ENCODE results near the gene SMTN. TPM values are rescaled to one million over a fixed set of nuclear protein-coding genes. Genes with fewer than 3 reads are reported as not detected.

SMTN gene
- total and polyA plus RNA-seq, 10 of the 15 experiments (the other 5 are each of a cell fraction or from before 2014, with no cell fraction given), result 0.92 to 21.9 (median 4.8) TPM

DNA sequence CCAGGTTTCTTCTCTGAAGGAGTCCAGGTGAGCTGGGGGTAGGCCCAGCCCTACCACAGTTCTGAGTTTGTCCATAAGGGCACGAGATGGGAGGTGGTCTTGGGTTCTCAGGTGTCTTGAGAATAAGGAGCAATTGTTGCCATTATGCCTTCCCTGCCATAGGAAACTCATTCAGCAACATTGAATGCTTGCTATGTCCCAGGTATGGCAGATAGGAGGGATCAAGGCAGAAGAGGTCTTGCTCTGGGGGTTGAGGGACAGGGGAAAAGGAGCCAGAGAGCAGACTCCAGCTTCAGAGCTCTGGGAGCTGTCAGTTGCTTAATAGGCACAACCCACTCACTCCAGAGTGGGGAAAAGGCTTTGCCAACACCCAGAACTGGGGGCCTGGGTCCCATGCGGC, 22.0 kb downstream of the SMTN start:
- no peaks in the 10 kb centered on the region; the same call in 1 of the 2 replicates for H3K4me1 ChIP-seq (ENCODE audit: control insufficient read depth, insufficient read depth, low read length)
- WGBS (ENCODE audit: insufficient coverage, insufficient replicate concordance, low lambda C conversion rate, missing lambda C conversion rate), result 53% methylated on average over 2 of the region's 2 CpGs
- no peak overlapping the region for H2AFZ ChIP-seq (ENCODE audit: control insufficient read depth, low read depth, low read length)
- no peaks in the 10 kb centered on the region for H4K20me1 ChIP-seq (ENCODE audit: control insufficient read depth, insufficient read depth)
- CTCF ChIA-PET, result no interaction called here
- no peak for FAIRE-seq
- SMC1A ChIA-PET (ENCODE audit: uncharacterized antibody, unreplicated experiment), result no interaction called here
- intact Hi-C loops (cut with micrococcal nuclease; ENCODE audit: unreplicated experiment), result no loop called here
- ATAC-seq, result no peak
- no peak overlapping the region for H3K4me3 ChIP-seq
- H3K79me2 ChIP-seq (ENCODE audit: control insufficient read depth, insufficient read depth, low read length), result no peaks in the 10 kb centered on the region
- no peak for TF ChIP-seq FOXK2 (IDR thresholded peaks at IDR 0.05)
- TF ChIP-seq, protein P1, sequence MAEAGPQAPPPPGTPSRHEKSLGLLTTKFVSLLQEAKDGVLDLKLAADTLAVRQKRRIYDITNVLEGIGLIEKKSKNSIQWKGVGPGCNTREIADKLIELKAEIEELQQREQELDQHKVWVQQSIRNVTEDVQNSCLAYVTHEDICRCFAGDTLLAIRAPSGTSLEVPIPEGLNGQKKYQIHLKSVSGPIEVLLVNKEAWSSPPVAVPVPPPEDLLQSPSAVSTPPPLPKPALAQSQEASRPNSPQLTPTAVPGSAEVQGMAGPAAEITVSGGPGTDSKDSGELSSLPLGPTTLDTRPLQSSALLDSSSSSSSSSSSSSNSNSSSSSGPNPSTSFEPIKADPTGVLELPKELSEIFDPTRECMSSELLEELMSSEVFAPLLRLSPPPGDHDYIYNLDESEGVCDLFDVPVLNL (IDR thresholded peaks at IDR 0.05; ENCODE audit: low read depth, low read length), result no peak
- TF ChIP-seq USF1 (IDR thresholded peaks at IDR 0.05; ENCODE audit: borderline replicate concordance, extremely low read length, insufficient read depth, low read depth, low read length), result no peak
- no peak for TF ChIP-seq HDAC2 (IDR thresholded peaks at IDR 0.05)
- no peak for TF ChIP-seq MYC (IDR thresholded peaks at IDR 0.05; ENCODE audit: insufficient read depth, insufficient read length, insufficient replicate concordance, low read length, severe bottlenecking)
- no peak for TF ChIP-seq POU2F2 (IDR thresholded peaks at IDR 0.05; ENCODE audit: borderline replicate concordance, low read depth, low read length)
- no peak for TF ChIP-seq MEF2B (IDR thresholded peaks at IDR 0.05; ENCODE audit: partially characterized antibody, poor library complexity, severe bottlenecking)
- TF ChIP-seq ZNF274 (IDR thresholded peaks at IDR 0.05; ENCODE audit: insufficient read depth, insufficient read length), result no peak
- TF ChIP-seq, protein P2, sequence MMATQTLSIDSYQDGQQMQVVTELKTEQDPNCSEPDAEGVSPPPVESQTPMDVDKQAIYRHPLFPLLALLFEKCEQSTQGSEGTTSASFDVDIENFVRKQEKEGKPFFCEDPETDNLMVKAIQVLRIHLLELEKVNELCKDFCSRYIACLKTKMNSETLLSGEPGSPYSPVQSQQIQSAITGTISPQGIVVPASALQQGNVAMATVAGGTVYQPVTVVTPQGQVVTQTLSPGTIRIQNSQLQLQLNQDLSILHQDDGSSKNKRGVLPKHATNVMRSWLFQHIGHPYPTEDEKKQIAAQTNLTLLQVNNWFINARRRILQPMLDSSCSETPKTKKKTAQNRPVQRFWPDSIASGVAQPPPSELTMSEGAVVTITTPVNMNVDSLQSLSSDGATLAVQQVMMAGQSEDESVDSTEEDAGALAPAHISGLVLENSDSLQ (IDR thresholded peaks at IDR 0.05), result no peak
- TF ChIP-seq CREM (IDR thresholded peaks at IDR 0.05; ENCODE audit: low read depth), result no peak
- TF ChIP-seq TAF1 (IDR thresholded peaks at IDR 0.05; ENCODE audit: borderline replicate concordance, low read depth, low read length), result no peak
- TF ChIP-seq LARP7 (IDR thresholded peaks at IDR 0.05), result no peak
- no peak for TF ChIP-seq SREBF2 (IDR thresholded peaks at IDR 0.05; ENCODE audit: low read length)
- no peak for TF ChIP-seq NFYA (IDR thresholded peaks at IDR 0.05; ENCODE audit: borderline replicate concordance, low read depth, low read length)
- no peak for TF ChIP-seq RUNX3 (IDR thresholded peaks at IDR 0.05; ENCODE audit: low read length)
- TF ChIP-seq EGR1 (IDR thresholded peaks at IDR 0.05; ENCODE audit: borderline replicate concordance in 1 of 2, low read depth in 2 of 2, low read length in 2 of 2), result no peak
- TF ChIP-seq, protein P3, sequence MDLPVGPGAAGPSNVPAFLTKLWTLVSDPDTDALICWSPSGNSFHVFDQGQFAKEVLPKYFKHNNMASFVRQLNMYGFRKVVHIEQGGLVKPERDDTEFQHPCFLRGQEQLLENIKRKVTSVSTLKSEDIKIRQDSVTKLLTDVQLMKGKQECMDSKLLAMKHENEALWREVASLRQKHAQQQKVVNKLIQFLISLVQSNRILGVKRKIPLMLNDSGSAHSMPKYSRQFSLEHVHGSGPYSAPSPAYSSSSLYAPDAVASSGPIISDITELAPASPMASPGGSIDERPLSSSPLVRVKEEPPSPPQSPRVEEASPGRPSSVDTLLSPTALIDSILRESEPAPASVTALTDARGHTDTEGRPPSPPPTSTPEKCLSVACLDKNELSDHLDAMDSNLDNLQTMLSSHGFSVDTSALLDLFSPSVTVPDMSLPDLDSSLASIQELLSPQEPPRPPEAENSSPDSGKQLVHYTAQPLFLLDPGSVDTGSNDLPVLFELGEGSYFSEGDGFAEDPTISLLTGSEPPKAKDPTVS (IDR thresholded peaks at IDR 0.05; ENCODE audit: low read depth, low read length), result no peak
- TF ChIP-seq SIX5 (IDR thresholded peaks at IDR 0.05; ENCODE audit: low read depth, low read length, severe bottlenecking), result no peak
- TF ChIP-seq, protein P4, sequence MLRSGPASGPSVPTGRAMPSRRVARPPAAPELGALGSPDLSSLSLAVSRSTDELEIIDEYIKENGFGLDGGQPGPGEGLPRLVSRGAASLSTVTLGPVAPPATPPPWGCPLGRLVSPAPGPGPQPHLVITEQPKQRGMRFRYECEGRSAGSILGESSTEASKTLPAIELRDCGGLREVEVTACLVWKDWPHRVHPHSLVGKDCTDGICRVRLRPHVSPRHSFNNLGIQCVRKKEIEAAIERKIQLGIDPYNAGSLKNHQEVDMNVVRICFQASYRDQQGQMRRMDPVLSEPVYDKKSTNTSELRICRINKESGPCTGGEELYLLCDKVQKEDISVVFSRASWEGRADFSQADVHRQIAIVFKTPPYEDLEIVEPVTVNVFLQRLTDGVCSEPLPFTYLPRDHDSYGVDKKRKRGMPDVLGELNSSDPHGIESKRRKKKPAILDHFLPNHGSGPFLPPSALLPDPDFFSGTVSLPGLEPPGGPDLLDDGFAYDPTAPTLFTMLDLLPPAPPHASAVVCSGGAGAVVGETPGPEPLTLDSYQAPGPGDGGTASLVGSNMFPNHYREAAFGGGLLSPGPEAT (IDR thresholded peaks at IDR 0.05; ENCODE audit: low read depth), result no peak
- no peak for DNase-seq (ENCODE audit: low read depth, low spot score)
- H3K9ac ChIP-seq (ENCODE audit: control insufficient read depth, insufficient read depth, low read length), result no peak overlapping the region
- no peaks in the 10 kb centered on the region for H3K27me3 ChIP-seq (replicated peaks in 1 of 2; ENCODE audit: control insufficient read depth in 2 of 2, insufficient read depth in 2 of 2, low read length in 1 of 2)
- H3K27ac ChIP-seq (ENCODE audit: control insufficient read depth, insufficient read depth), result no peak overlapping the region
- in situ Hi-C loops (cut with MboI), result no loop called here
- no peaks in the 10 kb centered on the region for H3K9me3 ChIP-seq (replicated peaks; ENCODE audit: control insufficient read depth, insufficient read depth, low read length)
- BruUV-seq (replicated peaks), result no TSS peak
- RAD21 ChIA-PET (ENCODE audit: unreplicated experiment), result no interaction called here
- no peaks in the 10 kb centered on the region for H3K36me3 ChIP-seq (ENCODE audit: control insufficient read depth in 2 of 2, insufficient read depth in 2 of 2, low read length in 1 of 2)
- no peak overlapping the region for H3K4me2 ChIP-seq (ENCODE audit: control insufficient read depth, insufficient read depth)
- POLR2A ChIA-PET, result no interaction called here
